A375 (cell line): ENCODE measurements around the gene ANAPC1. TPM values are rescaled to one million over a fixed set of nuclear protein-coding genes. Genes with fewer than 3 reads are reported as not detected.

ENCODE experiments used
- small RNA-seq: library from RNA; depleted of rRNA; stranded (forward); fragments of <200 nt; gene quantifications from one replicate; pipeline ENCODE3, GENCODE V24; 2014
- total RNA-seq: library from RNA; depleted of rRNA; stranded (reverse); fragments of >200 nt; shearing (Covaris generic); gene quantifications from 2 replicates; pipeline ENCODE4 v1.2.3, GENCODE V29; 2014; rRNA removed

The ANAPC1 gene, protein sequence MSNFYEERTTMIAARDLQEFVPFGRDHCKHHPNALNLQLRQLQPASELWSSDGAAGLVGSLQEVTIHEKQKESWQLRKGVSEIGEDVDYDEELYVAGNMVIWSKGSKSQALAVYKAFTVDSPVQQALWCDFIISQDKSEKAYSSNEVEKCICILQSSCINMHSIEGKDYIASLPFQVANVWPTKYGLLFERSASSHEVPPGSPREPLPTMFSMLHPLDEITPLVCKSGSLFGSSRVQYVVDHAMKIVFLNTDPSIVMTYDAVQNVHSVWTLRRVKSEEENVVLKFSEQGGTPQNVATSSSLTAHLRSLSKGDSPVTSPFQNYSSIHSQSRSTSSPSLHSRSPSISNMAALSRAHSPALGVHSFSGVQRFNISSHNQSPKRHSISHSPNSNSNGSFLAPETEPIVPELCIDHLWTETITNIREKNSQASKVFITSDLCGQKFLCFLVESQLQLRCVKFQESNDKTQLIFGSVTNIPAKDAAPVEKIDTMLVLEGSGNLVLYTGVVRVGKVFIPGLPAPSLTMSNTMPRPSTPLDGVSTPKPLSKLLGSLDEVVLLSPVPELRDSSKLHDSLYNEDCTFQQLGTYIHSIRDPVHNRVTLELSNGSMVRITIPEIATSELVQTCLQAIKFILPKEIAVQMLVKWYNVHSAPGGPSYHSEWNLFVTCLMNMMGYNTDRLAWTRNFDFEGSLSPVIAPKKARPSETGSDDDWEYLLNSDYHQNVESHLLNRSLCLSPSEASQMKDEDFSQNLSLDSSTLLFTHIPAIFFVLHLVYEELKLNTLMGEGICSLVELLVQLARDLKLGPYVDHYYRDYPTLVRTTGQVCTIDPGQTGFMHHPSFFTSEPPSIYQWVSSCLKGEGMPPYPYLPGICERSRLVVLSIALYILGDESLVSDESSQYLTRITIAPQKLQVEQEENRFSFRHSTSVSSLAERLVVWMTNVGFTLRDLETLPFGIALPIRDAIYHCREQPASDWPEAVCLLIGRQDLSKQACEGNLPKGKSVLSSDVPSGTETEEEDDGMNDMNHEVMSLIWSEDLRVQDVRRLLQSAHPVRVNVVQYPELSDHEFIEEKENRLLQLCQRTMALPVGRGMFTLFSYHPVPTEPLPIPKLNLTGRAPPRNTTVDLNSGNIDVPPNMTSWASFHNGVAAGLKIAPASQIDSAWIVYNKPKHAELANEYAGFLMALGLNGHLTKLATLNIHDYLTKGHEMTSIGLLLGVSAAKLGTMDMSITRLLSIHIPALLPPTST (N-terminal part only)
- 64.9 and 74.0 TPM in 2 replicates for total RNA-seq

DNA sequence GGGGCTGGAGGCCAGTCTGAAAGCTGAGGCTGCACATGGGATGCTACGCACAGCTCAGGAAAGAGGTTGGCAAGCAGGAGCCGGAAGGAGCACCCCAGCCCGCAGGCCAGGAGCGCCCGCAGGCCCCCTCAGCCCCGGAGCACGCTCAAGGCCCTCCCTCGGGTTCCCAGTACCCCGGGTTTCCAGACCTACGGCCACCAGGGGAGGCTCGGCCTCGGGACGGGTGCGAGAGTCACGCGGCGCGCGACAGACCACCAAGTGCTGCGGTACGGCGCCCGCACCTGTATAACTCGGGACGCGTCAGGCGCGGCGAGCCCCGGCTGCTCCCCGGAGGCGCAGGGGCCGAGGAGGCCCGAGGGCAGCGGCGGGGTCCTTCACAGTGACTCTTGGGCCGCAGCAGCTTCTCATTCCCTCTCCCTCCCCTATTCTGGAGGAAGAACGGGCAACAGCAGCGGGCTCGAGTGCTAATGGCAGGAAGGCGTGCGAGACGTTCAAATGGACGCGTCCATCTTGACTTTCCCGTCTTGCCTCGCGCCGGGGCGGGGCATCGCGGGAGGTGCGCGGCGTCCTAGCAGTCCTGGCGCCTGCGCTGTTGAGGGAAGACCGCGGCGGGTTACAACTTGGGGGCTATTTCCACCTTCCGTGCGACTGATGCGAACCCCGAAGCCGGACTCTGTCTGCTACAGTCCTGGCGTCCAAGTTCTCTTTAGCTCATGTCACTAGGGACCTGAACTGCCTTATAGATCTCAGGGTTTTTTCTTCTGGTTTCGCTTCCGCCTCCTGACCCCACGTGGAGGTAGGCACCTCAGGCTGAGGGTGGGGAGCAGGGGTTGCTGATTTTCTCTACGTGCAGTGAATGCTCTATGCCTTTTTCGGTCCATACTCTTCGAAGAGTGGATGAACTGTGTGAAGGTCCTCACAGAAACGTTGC, at the start of gene ANAPC1:
TSS of gene ANAPC1 (minus strand) at position 533 of the 931 bp plus-strand sequence. CDS start 3,368 bp downstream, outside the sequence.

DNA sequence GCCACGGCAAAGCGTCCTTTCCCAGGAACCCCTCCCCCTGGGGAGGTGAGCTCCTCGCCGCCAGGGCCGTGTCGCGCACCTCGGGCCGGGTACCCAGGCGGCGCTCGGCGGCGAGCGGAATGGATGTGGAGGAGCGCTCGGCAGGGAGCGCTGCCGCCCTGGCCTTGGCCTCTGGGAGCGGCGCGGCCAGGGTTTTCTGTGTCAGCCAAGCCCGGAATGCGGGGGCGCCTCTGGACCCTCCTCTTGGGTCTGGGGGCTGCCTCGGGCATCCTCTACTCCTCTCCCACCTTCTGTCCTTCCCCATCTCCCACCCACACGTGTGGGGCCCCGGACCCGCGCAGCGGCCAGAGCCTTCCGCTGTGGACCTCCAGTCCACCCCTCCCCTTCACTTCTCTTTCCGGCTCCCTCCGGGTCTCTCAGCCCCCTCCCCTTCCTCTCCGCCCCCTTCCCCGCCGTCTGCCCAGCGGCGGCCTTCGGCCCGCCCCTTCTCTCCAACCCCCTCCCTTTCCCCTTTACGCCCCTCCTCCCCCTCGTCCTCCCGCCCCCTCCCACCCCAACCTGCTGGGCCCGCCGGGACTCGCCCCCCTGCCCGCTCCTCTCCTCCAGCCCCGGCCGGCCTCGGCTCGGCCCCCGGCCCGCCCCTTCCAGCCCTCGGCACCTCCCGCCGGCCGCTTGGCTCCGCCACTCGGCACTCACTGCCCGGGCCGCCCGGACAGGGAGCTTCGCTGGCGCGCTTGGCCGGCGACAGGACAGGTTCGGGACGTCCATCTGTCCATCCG, 14.1 kb upstream of the ANAPC1 start, which contains the start of gene MERTK:
TSS of gene MERTK (plus strand) at position 684 of the 779 bp plus-strand sequence. CDS start 129 bp downstream, outside the sequence.

Small RNA genes lying within 50 kb of the gene (small RNA-seq; reads per million reads assigned to genes)
- not detected for gene MIR4771-2
- not detected for gene RN7SL297P

Other genes starting within 250 kb of the ANAPC1 start
- 0.13 TPM in 1 of 2 replicates, not detected in the other for gene MERTK, start 14.4 kb upstream of the ANAPC1 start, total RNA-seq
- gene TMEM87B, start 171.1 kb upstream of the ANAPC1 start, total RNA-seq, result 2.8 and 3.6 TPM in 2 replicates